Stimulated activated CD4-positive, alpha-beta T cell treated with anti-CD3 and anti-CD28 coated beads, Interleukin-1b, Interleukin-23, amount 100 ng/mL, for 24 hours (primary cell): Measurements from ENCODE around the gene C11orf52.
"Not testable (repeated sequence)": the region's sequence is repeated elsewhere in the genome, so short reads cannot be mapped to it uniquely, and the experiment has no call there.

Experiments used
- DNase-seq, 4 experiments: peaks; one replicate each; pipeline ENCODE4 v3.0.0-alpha.2; 2020; ENCODE audit warnings: low read depth in 4 of 4, low spot score in 1 of 4

C11orf52 gene, protein sequence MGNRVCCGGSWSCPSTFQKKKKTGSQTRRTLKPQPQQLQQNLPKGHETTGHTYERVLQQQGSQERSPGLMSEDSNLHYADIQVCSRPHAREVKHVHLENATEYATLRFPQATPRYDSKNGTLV

DNA sequence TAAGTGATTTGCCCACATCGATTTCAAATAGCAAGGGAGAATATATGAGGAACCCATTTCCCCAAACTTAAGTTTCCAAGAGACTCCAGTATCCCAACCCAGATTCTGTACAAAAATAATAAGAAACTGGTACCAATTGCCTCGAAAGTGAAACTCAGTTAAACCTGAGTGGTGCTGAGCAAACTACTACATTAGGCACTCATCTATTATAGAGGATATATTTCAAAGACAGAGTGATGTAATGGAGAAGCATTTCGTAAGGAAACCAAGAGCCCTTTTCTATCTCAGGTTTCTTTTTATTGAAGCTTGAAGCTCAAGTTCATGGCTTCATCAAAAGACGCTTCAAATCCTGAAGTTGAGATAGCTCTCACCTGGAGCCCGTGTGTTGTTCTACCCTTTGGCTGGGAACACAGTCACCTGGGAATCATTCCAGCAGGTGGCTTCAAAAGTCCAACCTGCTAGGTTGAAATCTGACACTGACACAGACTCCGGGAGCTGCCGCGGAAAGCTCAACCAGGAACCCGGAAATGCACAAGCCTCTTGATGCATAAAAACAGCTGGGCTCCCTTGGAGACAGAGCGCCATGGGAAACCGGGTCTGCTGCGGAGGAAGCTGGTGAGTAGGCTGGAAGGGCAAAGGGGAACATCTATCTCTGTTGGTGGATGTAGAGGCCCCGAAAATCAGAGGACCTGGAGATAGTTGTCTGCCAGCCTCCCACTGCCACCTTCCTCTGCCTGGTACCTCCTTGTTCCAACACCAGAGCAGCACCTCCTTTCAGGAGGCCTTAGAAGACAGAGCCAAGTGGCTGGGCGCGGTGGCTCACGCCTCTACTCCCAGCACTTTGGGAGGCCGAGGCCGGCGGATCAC, at the start of gene C11orf52:
C11orf52 (plus strand) TSS at position 524 of the 867 bp plus-strand sequence; CDS start at position 584, 60 bp downstream.
- DNase-seq: no peak

- no peak for DNase-seq
Observed at GRCh38 chr11:111870113-111870512, 48.6 kb upstream of the C11orf52 start.

GRCh38 chr11:111870522-111870885, 48.2 kb upstream of the C11orf52 start:
- no peak for DNase-seq

- peak; percentile 77 to 91 (median 84) for DNase-seq
Observed at GRCh38 chr11:111870886-111871692, 47.6 kb upstream of the C11orf52 start, which contains the start of gene ALG9. Gene ALG9 (minus strand): TSS chr11:111871581. CDS start chr11:111871482, 99 bp downstream.

DNA sequence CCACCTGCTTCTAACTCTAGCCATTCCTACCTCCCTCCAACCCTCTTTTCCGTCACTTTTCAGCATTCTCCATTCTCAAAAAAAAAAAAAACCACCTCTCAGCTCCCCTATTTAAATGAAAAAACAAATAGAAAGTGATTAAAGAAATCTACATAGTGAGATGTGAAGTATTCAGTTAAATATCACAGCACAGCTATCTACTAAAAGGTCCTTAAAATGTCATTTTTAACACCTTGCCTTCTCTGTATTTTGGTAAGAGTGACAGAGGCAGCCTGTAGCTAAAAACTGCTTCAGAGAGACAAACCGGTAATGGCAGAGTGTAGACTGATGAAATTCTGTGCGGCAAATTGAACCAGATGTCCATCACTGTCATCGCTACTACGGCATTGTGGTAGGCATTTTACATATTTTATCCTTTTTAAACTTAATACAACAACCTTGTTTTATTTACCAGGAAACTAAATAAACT, 47.0 kb upstream of the C11orf52 start:
- no peak for DNase-seq

DNA sequence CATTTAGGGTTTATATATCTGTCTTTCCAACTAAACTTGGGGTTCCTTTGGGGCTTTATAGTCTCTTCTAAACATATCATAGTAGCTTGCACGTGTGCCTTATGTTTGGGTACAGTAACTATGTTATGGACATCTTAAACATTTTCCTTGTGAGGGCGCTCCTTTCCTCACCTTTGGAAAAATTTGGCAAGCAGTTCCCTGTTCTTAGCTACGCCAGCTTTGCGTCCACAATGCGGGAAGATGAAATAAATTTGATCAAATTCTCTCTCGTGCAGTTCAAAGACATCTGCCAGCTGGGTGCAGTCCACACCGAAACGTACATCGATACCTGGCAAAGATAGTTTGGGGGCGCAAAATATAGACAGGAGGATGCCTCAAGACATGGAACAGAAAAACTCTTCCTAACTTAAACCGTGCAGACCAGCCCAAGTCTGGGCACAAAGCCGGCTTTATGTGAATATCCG, 40.3 kb upstream of the C11orf52 start:
- DNase-seq: no peak

- peak; percentile 79 to 96 (median 90) for DNase-seq
Observed at GRCh38 chr11:111878849-111879636, 39.7 kb upstream of the C11orf52 start, which contains the start of the genes CFAP68 and FDXACB1. Gene CFAP68 (plus strand): TSS chr11:111879541. CDS start chr11:111879561, 20 bp downstream. Gene FDXACB1 (minus strand): TSS chr11:111879165. CDS start chr11:111879132, 33 bp downstream.

DNA sequence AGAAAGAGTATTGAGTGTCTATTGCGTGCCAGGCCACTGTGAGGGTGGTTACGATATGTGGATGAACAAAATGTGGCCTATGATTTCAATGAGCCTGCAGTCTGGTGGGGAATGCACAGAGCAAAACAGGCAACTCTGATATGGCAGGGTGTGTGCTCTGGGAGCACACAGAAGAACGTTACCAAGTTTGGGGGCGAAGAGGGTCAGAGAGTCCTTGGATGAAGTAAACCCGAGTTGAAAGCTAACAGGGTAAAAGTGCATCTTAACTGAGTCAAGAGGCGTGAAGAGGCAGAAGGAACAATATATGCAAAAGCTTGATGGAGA, 39.1 kb upstream of the C11orf52 start:
- no peak for DNase-seq

DNA sequence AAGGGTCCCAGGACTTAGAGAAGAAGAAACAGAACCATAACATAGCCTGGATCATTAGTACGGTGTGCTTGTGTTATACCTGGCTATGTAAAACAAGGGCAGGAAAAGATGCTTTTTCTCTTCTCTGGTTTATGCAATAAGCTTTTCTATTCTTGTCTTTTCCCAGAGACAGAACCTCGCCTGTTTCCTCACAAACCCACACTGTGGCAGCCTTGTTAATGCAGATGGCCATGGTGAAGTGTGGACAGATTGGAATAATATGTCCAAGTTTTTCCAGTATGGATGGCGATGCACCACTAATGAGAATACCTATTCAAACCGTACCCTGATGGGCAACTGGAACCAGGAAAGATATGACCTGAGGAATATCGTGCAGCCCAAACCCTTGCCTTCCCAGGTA, 36.5 kb upstream of the C11orf52 start:
- DNase-seq: no peak

- not testable (repeated sequence) for DNase-seq
Observed at GRCh38 chr11:111885053-111885452, 33.7 kb upstream of the C11orf52 start.

DNA sequence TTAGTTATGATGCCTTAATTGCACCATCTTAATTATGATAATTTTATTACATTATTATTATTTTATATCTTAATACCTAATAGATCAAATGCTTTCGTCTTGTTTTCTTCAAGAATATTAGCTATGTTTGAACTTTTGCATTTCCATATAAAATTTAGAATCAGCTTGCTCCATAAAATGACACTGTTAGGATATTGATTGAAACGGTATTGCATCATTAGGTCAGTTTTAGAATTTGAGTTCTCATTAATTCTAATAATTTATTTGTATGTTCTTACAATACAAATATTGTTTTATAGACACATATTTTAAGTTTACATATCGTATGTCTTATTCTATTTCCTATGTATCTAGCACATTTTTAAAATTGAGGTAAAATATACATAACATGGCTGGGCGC, 32.7 kb upstream of the C11orf52 start:
- no peak for DNase-seq

DNA sequence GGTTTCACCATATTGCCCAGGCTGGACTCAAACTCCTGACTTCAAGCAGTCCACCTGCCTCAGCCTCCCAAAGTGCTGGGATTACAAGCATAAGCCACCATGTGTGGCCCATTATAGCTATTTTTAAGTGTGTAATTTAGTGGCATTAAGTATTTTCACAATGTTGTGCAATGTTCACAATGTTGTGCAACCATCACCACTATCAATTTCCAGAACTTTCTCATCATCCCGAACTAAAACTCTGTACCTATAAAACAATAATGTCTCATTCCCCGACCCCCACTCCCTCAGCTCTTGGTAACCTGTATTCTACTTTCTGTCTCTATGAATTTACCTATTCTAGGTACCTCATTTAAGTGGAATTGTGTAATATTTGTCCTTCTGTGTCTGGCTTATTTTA, 31.9 kb upstream of the C11orf52 start:
- DNase-seq: no peak

- DNase-seq: no peak
Observed at GRCh38 chr11:111905411-111905810, 13.3 kb upstream of the C11orf52 start.

DNA sequence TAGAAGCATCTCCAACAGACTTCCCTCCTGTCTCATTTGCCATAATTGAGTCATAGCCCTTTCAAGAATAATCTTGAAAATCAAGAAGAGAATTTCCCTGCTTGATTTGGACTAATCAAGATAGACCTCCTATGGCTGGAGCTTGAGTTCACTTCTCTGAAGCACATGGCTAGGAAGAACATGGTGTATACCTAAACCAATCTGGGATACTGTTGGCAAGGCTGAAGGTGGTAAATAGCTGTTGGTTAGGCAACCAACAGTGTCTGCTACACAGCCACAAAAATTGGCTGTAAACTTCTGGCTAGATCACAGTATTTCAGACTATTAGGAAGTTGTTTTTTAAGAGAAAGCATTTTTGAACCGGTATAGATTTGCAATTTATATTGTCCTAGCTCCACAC, 12.0 kb upstream of the C11orf52 start:
- DNase-seq: no peak

GRCh38 chr11:111908639-111909305, 9.9 kb upstream of the C11orf52 start:
- DNase-seq: no peak

DNA sequence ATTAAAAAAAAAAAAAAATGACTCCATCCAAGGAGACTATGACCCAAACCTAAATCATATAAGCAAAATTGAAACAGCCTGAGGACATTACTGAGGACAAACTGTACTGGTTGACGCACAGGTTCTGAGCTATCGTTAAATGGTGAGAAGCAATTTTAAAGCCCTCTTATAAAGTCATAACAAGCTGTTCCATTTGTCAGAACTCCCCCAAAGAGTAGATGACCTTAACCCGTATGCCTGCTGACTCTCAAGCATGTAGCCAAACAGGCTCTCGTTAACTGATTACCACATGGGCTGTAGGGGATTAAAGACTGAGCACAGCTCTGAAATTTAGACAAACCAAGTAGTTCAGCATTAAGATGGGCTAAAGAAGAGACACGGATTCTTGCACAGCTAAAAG, 9.3 kb upstream of the C11orf52 start:
- no peak for DNase-seq

GRCh38 chr11:111910676-111911562, 7.8 kb upstream of the C11orf52 start:
- DNase-seq: no peak

- no peak for DNase-seq
Observed at GRCh38 chr11:111911563-111912401, 6.9 kb upstream of the C11orf52 start, which contains the start of gene CRYAB. Gene CRYAB (minus strand): TSS chr11:111911770. CDS start chr11:111911724, 46 bp downstream.
